Endothelial cell of umbilical vein (primary cell): ENCODE measurements around the gene ASNS. TPM values are rescaled to one million over a fixed set of nuclear protein-coding genes. Genes with fewer than 3 reads are reported as not detected.

ENCODE experiments used
- BruUV-seq: library from RNA; stranded (reverse); fragments of 400-500 nt; replicated peaks from 2 replicates; lab custom pipeline; 2021; lab: Mats Ljungman, UMichigan
- CTCF ChIA-PET: fragments of 300-600, 350-600 bp; sonication (Branson Sonifier 250); formaldehyde crosslinking; loops from one replicate; lab custom pipeline; 2021; ENCODE audit warnings: antibody characterized with exemption, inconsistent platforms; lab: Charles Lee
- POLR2A ChIA-PET: fragments of 300-600, 350-600 bp; sonication (Branson Sonifier 250); formaldehyde crosslinking; loops from one replicate; lab custom pipeline; 2021; ENCODE audit warnings: antibody characterized with exemption, inconsistent platforms; lab: Charles Lee
- DNase-seq: peaks from one replicate; pipeline ENCODE4 v3.0.0-alpha.2; 2011; ENCODE audit warnings: low read depth, low spot score
- FAIRE-seq: peaks from 2 replicates; lab custom pipeline; 2011; peaks lifted over from hg19 to GRCh38; lab: Jason Lieb, UNC
- H2AFZ ChIP-seq: 2 replicates; pipeline ENCODE4 v1.6.0; 2012; ENCODE audit warnings: low read depth, low read length, control low read depth, inconsistent platforms
- H3K27ac ChIP-seq: 2 replicates; pipeline ENCODE4 v1.5.1; 2011; ENCODE audit warnings: low read depth, mild to moderate bottlenecking, control low read depth, low read length, moderate library complexity; ENCODE audit not compliant: insufficient read depth
- H3K27me3 ChIP-seq, 2 experiments: 2 replicates each; pipeline versions ENCODE4 v1.6.0 to v1.6.1; 2011; ENCODE audit warnings: low read length in 2 of 2, mixed read lengths in 1 of 2; ENCODE audit not compliant: control insufficient read depth in 2 of 2, insufficient read depth in 2 of 2
- H3K36me3 ChIP-seq, 2 experiments: 2 replicates in 1 of 2; 3 replicates in 1 of 2; pipeline ENCODE4 v1.5.1; 2011; ENCODE audit warnings: low read length in 2 of 2, mild to moderate bottlenecking in 1 of 2, moderate library complexity in 1 of 2; ENCODE audit not compliant: control insufficient read depth in 2 of 2, insufficient read depth in 2 of 2; ENCODE audit errors: extremely low read depth in 1 of 2
- H3K4me1 ChIP-seq: 3 replicates; pipeline ENCODE4 v1.5.1; 2011; ENCODE audit warnings: mild to moderate bottlenecking, low read length; ENCODE audit not compliant: control insufficient read depth, insufficient read depth; ENCODE audit errors: extremely low read depth
- H3K4me2 ChIP-seq: 2 replicates; pipeline ENCODE4 v1.6.1; 2011; ENCODE audit warnings: low read length, control low read depth, mixed read lengths; ENCODE audit not compliant: insufficient read depth
- H3K4me3 ChIP-seq, 3 experiments: fragments of 200-600 bp in 1 of 3; sonication (generic), shearing (Covaris generic) in 1 of 3; replicated peaks in 1 of 3; 2 replicates each; pipeline ENCODE4 v1.5.1; 2011 to 2016; ENCODE audit warnings: control low read depth in 3 of 3, low read length in 3 of 3, mild to moderate bottlenecking in 2 of 3, inconsistent platforms in 1 of 3, low read depth in 1 of 3, moderate library complexity in 1 of 3; ENCODE audit not compliant: insufficient read depth in 1 of 3
- H3K79me2 ChIP-seq: 2 replicates; pipeline ENCODE4 v1.6.0; 2012; ENCODE audit warnings: low read length, inconsistent platforms; ENCODE audit not compliant: control insufficient read depth, insufficient read depth
- H3K9ac ChIP-seq: replicated peaks from 2 replicates; pipeline ENCODE3; 2011; ENCODE audit warnings: low read length, control low read depth; ENCODE audit not compliant: insufficient read depth; ENCODE audit errors: extremely low read depth
- H3K9me1 ChIP-seq: replicated peaks from 3 replicates; pipeline ENCODE4 v1.6.0; 2011; ENCODE audit warnings: mild to moderate bottlenecking, low read length; ENCODE audit not compliant: control insufficient read depth, insufficient read depth; ENCODE audit errors: extremely low read depth
- H3K9me3 ChIP-seq: replicated peaks from 2 replicates; pipeline ENCODE4 v1.5.1; 2012; ENCODE audit warnings: low read length, inconsistent platforms; ENCODE audit not compliant: control insufficient read depth, insufficient read depth
- H4K20me1 ChIP-seq: replicated peaks from 2 replicates; pipeline ENCODE3; 2011; ENCODE audit warnings: mild to moderate bottlenecking, low read length; ENCODE audit not compliant: control insufficient read depth, insufficient read depth; ENCODE audit errors: extremely low read depth
- EZH2 ChIP-seq: IDR thresholded peaks from 2 replicates; pipeline ENCODE4 v1.6.1; 2012; ENCODE audit warnings: borderline replicate concordance, low read depth, mild to moderate bottlenecking, moderate library complexity, low read length, inconsistent platforms; ENCODE audit not compliant: severe bottlenecking
- FOS ChIP-seq: IDR thresholded peaks from 2 replicates; pipeline ENCODE4 v1.6.1; 2011; ENCODE audit warnings: mild to moderate bottlenecking, low read length, moderate library complexity, borderline replicate concordance; ENCODE audit not compliant: insufficient read depth
- GATA2 ChIP-seq: IDR thresholded peaks from 2 replicates; pipeline ENCODE4 v1.7.0; 2011; ENCODE audit warnings: low read depth, mild to moderate bottlenecking, moderate library complexity, mixed read lengths, low read length; ENCODE audit not compliant: insufficient read length, insufficient read depth
- JUN ChIP-seq: IDR thresholded peaks from 2 replicates; pipeline ENCODE4 v1.6.1; 2011; ENCODE audit warnings: borderline replicate concordance, low read depth; ENCODE audit not compliant: insufficient read length, insufficient read depth
- MYC ChIP-seq: IDR thresholded peaks from one replicate; pipeline ENCODE4 v1.6.1; 2011; ENCODE audit warnings: mild to moderate bottlenecking, low read depth, low read length
- POLR2A ChIP-seq: IDR thresholded peaks from 2 replicates; pipeline ENCODE4 v1.6.1; 2012; ENCODE audit warnings: low read depth, mild to moderate bottlenecking, control low read depth, low read length
- POLR2AphosphoS5 ChIP-seq: IDR thresholded peaks from 2 replicates; pipeline ENCODE4 v1.6.1; 2012; ENCODE audit warnings: low read depth, mild to moderate bottlenecking, control low read depth, low read length, moderate library complexity; ENCODE audit not compliant: insufficient read depth
- dilution Hi-C: fragments of 300-500 bp; cut with MboI; formaldehyde crosslinking; loops from one replicate; pipeline ENCODE4 v1.15.0; 2019; ENCODE audit warnings: low sequenced_read_pairs; ENCODE audit not compliant: extremely low pct_ligation_motif_present
- intact Hi-C: fragments of 100-400 bp; cut with micrococcal nuclease; formaldehyde crosslinking; loops from one replicate; pipeline ENCODE4 v1.10.0; 2022
- polyA plus RNA-seq, 4 experiments: library from polyadenylated mRNA; depleted of rRNA in 3 of 4; stranded (reverse) in 3 of 4; unstranded in 1 of 4; fragments of >200 nt; gene quantifications; 2 replicates each; pipeline versions ENCODE4 v1.2.1 to v1.2.3, GENCODE V29; 2011 to 2012; ENCODE audit warnings: missing spikeins in 1 of 4
- total RNA-seq: library from RNA; stranded (reverse); gene quantifications from 2 replicates; pipeline ENCODE4 v1.2.3, GENCODE V29; 2021
- TF ChIP-seq, protein P1 (sequence below), 2 donors: IDR thresholded peaks; 1 replicate in 1 of 2; 2 replicates in 1 of 2; pipeline ENCODE4 v1.5.1; 2011; ENCODE audit warnings: low read length in 2 of 2, mild to moderate bottlenecking in 2 of 2, moderate library complexity in 2 of 2, control low read depth in 1 of 2, inconsistent platforms in 1 of 2, low read depth in 1 of 2; ENCODE audit not compliant: insufficient read depth in 1 of 2; ENCODE audit errors: extremely low read depth in 1 of 2
- TF ChIP-seq, protein P2 (sequence below): IDR thresholded peaks from 2 replicates; pipeline ENCODE4 v1.6.1; 2011; ENCODE audit not compliant: insufficient read depth, insufficient read length

Gene ASNS
- total and polyA plus RNA-seq, 2 donors (not counting 3 experiments of a cell fraction or from before 2014, with no cell fraction given) = 5.1 to 15.0 TPM

DNA sequence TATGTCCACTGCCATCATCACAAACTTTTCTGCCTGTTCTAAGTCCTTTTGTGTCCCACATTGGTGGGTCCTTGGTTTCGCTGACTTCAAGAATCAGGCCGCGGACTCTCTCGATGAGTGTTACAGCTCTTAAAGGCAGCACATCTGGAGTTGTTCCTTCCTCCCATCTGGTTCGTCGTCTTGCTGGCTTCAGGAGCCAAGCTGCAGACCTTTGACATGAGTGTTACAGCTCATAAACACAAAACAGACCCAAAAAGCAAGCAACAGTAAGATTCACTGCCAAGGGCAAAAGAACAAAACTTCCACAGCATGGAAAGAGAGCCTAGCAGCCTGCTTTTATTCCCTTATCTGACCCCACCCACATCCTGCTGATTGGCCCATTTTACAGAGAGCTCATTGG lies 30.2 kb downstream of the ASNS start:
- intact Hi-C loops (loop anchor here (10.0 kb wide), 1 partner anchor 173 kb away; no protein-coding TSS in a partner anchor), dilution Hi-C loops (no loop called here)
- TF ChIP-seq FOS = no peak
- no peak for TF ChIP-seq POLR2AphosphoS5
- TF ChIP-seq, protein P1, sequence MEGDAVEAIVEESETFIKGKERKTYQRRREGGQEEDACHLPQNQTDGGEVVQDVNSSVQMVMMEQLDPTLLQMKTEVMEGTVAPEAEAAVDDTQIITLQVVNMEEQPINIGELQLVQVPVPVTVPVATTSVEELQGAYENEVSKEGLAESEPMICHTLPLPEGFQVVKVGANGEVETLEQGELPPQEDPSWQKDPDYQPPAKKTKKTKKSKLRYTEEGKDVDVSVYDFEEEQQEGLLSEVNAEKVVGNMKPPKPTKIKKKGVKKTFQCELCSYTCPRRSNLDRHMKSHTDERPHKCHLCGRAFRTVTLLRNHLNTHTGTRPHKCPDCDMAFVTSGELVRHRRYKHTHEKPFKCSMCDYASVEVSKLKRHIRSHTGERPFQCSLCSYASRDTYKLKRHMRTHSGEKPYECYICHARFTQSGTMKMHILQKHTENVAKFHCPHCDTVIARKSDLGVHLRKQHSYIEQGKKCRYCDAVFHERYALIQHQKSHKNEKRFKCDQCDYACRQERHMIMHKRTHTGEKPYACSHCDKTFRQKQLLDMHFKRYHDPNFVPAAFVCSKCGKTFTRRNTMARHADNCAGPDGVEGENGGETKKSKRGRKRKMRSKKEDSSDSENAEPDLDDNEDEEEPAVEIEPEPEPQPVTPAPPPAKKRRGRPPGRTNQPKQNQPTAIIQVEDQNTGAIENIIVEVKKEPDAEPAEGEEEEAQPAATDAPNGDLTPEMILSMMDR (IDR thresholded peaks at IDR 0.05; ENCODE audit: extremely low read depth in 1 of 2, insufficient read depth in 1 of 2, low read depth in 1 of 2, low read length in 2 of 2) = no peak
- TF ChIP-seq MYC = no peak
- TF ChIP-seq EZH2 = no peak
- no peak for TF ChIP-seq POLR2A
- TF ChIP-seq GATA2 = no peak
- TF ChIP-seq, protein P2, sequence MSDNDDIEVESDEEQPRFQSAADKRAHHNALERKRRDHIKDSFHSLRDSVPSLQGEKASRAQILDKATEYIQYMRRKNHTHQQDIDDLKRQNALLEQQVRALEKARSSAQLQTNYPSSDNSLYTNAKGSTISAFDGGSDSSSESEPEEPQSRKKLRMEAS = no peak
- TF ChIP-seq JUN = no peak

More for the DNA sequence above, 30.2 kb downstream of the ASNS start:
- Histone ChIP-seq H3K79me2 (no peaks in the 10 kb centered on the region), H3K4me3 (no peak overlapping the region), H3K36me3 (no peaks in the 10 kb centered on the region), H3K9ac (no peak overlapping the region), H3K4me1 (no peaks in the 10 kb centered on the region), H3K9me1 (no peaks in the 10 kb centered on the region), H3K4me2 (no peak overlapping the region), H2AFZ (no peak overlapping the region), H3K9me3 (no peaks in the 10 kb centered on the region), H3K27me3 (peaks cover 0 to 6% of the 10 kb centered on the region in 2 experiments), H3K27ac (no peak overlapping the region), H4K20me1 (no peaks in the 10 kb centered on the region)
- no peak for FAIRE-seq
- CTCF ChIA-PET = interaction anchor here (0.9 to 1.3 kb wide), 2 partner anchors 697 to 738 kb away, joined by 3 to 4 read pairs; no protein-coding TSS in a partner anchor
- POLR2A ChIA-PET = no interaction called here
- no peak for DNase-seq
- no TSS peak for BruUV-seq
